Stimulated activated CD8-positive, alpha-beta memory T cell treated with anti-CD3 and anti-CD28 coated beads, Interleukin-7, amount 100 ng/mL, for 48 hours (primary cell): ENCODE results near the gene ADGRV1.

ENCODE experiments used
- DNase-seq, 2 donors: peaks; one replicate each; pipeline ENCODE4 v3.0.0-alpha.2; 2020; ENCODE audit warnings: low read depth in 1 of 2; ENCODE audit errors: extremely low read depth in 1 of 2

The ADGRV1 gene

GRCh38 chr5:91123291-91123690 is 564.7 kb downstream of the ADGRV1 start:
- DNase-seq = no peak

DNA sequence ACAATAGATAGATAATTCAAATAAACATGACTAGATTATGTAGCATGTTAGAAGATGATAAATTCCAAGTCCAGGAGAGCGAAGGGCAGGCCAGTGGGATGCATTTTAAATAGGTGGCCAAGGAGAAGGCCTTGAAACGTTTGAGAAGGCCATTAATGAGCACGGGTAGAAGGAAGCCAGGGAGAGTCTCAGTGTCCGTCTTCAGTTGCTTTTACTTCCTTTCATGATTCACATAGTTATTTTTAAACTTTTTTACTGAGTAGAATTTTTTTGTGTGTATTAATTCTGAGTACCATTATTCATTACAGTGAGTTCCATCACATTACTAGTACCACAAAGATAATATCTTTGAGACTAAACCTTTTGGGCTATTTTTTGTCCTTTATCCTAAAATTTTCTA is 565.3 kb downstream of the ADGRV1 start:
- no peak for DNase-seq

DNA sequence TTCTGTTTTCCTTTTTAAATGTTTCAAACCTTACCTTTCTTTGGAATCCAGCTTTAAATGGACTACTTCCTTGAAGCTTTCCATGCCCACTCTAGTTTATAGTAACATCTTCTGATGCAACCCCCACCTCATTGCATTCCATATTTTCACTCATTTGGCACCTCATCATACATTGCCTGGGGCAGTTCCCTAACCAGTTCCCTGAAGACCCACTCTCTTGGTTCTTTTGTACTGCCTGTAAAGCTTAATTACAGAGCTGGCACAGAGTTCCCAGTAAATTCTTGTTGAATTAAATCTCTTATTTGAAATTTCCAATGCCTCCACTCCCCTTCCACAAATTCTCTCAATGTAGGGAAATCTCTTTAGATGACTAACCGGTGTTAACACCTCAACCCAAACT is 567.3 kb downstream of the ADGRV1 start:
- no peak for DNase-seq

DNA sequence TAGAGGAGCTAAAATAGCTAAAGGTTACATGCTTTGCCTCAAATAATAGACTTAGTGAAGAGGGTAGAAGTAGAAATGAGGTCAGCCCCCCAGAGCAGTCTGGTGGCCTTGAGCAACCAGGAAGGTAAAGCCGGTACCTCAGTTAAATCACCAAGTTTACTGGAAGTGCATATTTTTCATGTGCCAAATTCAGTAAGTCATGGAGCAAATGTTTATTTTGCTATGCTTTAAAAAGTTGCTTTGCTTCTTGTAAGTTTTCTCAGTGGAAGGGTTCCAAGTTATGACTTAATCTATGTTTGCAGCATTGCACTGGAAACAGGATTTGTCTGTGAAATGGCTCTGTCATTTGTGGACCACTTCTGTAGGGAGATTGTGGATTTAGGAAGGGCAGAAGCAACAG is 567.9 kb downstream of the ADGRV1 start:
- DNase-seq = no peak

DNA sequence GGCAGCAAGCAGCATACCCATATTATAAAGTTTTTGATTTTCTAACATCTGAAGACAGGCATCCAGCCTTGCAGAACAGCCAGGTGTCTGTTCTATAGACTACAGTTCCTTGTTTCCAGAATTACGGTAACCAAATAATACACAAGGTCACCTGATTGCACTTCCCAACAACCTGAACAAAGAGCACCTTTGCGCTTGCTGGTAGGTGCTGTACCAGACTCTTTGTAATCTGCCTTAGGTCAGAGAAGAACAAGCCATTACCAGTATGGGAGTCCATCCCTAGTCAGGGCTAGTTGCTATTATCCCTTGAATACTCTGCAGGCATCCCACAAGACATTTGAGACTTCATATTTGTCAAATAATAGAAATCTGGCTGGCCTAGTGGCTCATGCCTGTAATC is 568.3 kb downstream of the ADGRV1 start:
- DNase-seq = no peak

DNA sequence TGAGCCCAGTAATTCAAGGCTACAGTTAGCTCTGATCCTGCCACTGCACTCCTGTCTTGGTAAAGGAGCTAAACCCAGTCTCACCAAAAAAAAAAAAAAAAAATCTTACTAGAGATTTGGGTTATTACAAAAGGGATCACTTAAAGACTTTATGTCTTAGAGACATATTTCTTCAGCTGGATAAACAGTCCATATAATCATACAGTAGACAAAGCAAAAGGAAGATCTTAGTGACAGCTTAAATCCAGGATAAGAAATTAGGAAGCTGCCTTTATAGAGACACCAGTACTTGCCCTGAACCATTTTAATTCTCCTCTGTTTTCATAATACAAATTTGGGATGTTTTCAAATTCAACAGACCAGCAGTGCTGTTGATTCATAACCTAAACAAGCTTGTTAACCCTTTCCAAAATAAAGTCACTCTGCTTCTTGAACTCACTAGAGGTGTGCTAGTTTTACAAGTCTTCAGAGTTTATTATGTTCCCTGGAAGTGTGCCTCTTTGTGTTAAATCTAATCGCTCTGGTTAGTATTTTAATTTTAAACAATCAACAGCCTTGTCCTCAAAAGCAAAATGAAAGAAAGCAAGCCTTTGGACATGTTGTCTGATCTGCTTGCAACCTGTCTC is 569.0 kb downstream of the ADGRV1 start:
- DNase-seq = no peak

GRCh38 chr5:91128604-91129003 is 570.0 kb downstream of the ADGRV1 start:
- no peak for DNase-seq

GRCh38 chr5:91129748-91130147 is 571.2 kb downstream of the ADGRV1 start:
- DNase-seq = no peak

DNA sequence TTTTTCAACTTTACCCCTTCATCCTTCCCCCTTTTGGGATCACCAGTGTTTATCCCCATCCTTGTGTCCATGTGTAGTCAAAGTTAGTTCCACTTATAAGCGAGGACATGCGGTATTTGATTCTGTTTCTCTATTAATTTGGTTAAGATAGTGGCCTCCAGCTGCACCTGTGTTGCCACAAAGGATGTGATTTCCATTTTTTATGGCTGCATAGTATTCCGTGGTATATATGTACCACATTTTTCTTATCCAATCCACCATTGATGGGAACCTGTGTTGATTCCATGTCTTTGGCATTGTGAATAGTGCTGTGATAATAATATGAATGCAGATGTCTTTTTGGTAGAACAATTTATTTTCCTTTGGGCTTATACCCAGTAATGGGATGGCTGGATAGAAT is 572.2 kb downstream of the ADGRV1 start:
- DNase-seq = no peak

GRCh38 chr5:91132550-91132949 is 574.0 kb downstream of the ADGRV1 start:
- DNase-seq = no peak

GRCh38 chr5:91133183-91133582 is 574.6 kb downstream of the ADGRV1 start:
- no peak for DNase-seq

DNA sequence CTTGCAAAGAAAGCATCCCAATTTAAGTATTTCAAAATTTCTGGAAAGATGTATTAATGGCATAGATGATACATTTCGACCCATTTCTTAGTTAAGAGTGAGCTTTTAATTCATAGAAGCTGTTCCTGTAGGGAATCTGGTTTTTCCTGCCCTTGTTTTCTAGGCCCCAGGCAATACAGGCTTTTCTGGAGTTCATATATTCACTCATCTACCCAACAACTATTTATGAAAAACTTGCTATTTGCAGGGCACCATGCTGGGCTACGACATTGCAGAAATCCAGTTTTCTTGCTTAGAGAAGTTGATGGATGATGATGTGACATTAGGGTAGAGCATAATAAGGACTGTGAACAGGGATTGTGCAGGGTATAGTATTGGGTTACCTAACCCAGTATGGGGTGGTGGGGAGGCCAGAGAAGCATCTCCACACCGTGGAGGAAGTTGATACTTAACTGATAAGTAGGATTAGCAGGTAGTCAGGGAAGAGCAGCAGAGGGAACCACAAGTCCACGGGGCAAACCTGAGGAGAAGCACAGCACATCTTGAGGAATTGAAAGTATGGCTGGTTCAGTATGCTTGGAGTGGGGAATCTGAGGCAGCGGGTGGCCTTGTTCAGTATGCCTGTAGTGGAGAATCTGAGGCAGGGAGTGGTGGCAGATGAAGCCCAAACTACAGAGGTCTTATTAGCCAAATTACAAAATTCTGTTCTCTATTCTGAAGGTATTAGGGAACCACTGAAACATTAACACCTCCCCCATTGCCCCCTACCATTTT is 577.1 kb downstream of the ADGRV1 start:
- no peak for DNase-seq

- no peak for DNase-seq
Measured at GRCh38 chr5:91136271-91136670, 577.7 kb downstream of the ADGRV1 start.

- no peak for DNase-seq
Measured at GRCh38 chr5:91137647-91138046, 579.0 kb downstream of the ADGRV1 start.

GRCh38 chr5:91139572-91140200 is 581.1 kb downstream of the ADGRV1 start:
- DNase-seq = no peak

GRCh38 chr5:91140657-91141056 is 582.1 kb downstream of the ADGRV1 start:
- no peak for DNase-seq

- DNase-seq = no peak
Measured at GRCh38 chr5:91141642-91142041, 583.0 kb downstream of the ADGRV1 start.

DNA sequence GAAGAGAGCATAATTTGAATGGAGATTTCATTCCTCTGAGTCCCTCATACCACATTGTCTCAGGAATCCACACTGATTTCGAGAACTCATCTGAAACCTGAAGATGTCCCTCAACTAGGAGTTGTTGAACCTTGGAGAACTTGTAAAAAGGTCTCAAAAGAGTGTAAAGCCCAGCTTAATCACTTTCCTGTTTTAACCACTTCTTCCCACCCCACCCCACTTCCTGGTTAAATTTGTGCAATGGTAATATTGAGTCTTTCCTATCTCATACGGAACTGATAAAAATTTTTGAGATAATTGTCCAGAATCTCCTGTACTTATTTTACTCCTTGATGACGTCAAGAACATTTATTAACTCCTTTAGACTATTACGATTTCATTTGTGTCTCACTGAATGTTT is 583.8 kb downstream of the ADGRV1 start:
- DNase-seq = no peak

GRCh38 chr5:91142819-91143218 is 584.2 kb downstream of the ADGRV1 start:
- DNase-seq = no peak

DNA sequence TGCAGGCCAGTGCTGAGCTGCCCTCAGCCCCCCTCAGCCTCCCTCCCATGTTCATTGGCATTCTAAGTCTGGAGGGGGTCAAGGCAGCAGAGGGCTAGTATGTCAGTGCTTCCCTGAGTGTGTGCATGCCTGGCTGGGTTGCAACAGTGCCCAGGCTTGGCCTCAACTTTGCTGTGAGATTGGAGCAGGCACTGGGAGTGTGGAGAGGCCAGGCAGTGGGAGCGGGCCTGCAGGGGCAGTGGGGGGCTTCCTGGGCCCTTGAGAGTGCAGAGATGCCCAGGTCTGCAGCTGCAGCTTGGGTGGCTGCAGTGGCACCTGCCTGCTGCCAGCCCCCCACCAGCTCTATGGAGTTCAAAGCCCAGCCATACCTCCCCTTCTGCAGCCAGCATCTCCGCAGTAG is 585.2 kb downstream of the ADGRV1 start:
- no peak for DNase-seq

- DNase-seq = no peak
Measured at GRCh38 chr5:91144491-91145332, 586.1 kb downstream of the ADGRV1 start.

GRCh38 chr5:91145333-91145620 is 586.7 kb downstream of the ADGRV1 start:
- no peak for DNase-seq
